HG02884 (cell line): Measurements from ENCODE around the gene ZNF124.
"Not testable (repeated sequence)": the region's sequence is repeated elsewhere in the genome, so short reads cannot be mapped to it uniquely, and the experiment has no call there.

Source experiments
- ATAC-seq: cut with Tn5 transposase; IDR thresholded peaks from one replicate; pipeline ENCODE4 v1.9.1; 2021; ENCODE audit warnings: mild to moderate bottlenecking, moderate library complexity; ENCODE audit not compliant: unreplicated experiment

ZNF124 gene

DNA sequence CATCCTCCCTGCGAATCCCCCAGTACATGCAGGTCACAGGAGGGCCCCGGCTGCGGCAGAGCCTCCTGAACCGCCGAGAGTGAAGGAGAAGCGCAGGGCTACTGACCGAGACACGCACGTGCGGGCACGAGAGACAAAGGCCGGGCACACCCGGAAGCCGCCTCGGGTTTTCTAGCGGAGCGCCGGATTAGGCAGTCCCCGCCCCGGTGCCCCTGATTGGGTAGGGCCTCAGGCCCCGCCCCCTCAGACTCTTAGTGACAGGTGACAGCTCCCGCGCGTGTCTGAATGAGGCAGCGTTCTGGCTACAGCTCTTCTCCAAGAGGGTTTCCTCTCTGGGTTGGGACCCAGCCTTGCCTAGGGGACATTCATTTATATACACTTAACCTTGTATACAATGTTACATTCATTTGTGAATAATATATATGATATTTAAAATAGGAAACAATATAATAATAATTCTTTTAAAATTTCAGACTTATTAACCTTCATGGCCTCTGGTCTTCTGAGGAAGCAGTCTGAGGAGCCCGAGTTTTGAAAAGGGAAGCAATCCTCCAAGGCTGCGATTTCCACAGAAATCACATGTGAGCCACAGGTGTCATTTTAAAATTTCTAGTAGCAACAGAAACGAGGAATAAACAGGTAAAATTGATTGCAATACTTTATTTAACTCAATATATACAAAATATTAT lies at the start of gene ZNF124:
ZNF124 (minus strand) TSS at position 146 of the 689 bp plus-strand sequence; CDS start at position 3, 143 bp downstream.
- peak; percentile 99 for ATAC-seq

- ATAC-seq = not testable (repeated sequence)
Measured at GRCh38 chr1:247220280-247220679, 48.5 kb upstream of the ZNF124 start.

DNA sequence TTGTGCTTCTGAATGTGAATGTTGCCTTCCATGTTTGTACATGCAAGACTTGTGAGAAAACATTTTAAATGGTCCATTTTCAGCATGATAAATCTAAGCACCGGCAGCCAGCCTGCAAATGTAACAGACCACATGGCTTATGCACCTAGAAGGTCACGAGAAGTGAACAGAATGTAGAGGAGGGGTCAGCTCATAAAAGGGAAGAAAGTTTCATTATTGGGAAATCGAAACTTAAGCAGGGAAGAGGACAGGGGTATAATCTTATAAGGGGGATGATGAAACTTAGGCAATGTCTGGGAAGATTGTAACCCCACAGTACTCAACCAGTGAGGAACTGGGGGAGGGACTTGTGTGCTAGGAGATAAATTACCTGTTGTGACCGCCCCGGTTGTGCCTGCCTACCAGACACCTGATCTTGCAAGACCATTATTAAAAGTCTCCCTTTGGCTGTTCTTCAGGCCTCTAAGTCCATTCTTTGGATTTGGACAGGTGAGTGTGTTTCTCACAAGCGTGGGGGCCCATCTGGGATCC lies 46.4 kb upstream of the ZNF124 start:
- no peak for ATAC-seq

DNA sequence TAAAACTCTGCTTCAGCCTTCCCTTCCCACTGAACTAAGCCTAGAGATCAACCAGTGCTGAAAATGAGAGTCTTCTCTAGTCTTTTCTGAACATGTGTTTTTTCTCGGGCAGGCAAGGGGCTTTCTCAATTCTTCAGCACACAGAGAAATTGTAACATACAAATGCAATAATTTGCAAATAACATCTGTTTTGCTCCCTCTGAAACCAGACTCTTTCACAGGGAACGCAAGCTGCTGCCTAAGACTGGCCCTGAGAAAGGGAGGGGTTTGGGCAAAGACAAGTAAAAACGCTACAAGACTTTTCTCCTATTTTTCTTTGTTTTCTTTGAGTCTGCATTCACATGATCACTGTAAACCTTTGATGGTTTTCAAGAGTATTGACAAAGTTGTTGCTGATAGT lies 44.4 kb upstream of the ZNF124 start:
- ATAC-seq = no peak

DNA sequence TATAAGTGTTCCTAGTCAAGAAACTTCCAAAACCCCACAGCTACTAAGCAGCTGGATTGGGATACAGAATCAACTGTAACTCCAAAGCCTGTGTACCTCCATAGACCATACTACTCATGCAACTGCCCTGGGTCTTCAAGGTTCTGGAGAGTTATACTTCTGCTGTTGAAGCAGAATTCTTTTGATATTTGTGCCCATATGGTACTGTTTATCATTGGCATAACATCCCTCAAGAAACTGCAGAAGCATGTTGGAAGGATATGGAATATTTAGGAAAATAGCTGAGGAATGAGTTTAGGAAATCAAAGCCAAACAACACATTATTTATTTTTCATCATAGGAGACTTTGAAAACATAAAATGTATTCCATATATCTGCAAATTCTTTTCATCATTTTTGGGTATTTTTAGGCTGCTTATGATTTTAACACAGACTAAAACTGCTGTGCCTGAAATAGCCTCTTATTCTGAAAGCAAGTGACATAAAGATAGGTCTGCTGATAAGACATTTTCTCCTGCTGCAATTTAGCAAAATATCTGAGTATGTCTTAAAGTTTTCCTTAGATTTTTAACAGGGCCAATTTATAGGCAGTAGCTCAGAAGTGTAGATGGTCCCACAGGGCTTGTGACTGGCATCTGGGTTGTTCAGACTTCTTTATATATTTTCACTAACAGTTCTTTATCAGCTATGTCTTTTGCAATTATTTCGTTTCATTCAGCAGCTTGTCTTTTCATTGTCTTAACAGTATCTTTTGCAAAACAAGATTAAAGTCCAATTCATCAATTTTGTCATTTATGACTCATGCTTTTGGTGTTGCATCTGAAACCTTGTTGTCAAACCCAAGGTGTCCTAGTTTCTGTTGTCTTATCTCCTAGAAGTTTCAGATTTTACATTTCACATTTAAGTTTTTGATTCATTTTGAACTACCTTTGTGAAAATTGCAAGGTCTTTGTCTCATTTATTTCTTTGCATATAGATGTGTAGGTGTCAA lies 41.1 kb upstream of the ZNF124 start:
- ATAC-seq = no peak

DNA sequence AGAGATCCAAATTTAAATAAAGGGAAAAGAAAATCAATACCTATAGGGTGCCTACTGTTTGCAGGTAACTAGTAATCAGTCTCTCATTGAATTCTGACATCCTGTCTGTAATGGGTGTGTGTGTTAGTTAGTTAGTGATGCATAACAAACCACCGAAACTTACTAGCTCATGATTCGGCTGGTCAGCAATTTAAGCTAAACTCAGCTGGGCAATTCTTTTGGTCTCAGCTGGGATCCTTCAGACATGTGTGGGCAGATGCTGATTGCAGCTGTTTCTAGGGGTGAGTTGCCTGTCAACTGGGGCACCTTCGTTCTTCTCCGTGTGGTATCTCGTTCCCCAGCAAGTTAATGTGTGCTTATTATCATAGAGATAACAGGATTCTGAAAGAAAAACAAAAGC lies 40.2 kb upstream of the ZNF124 start:
- ATAC-seq = peak; percentile 56

GRCh38 chr1:247211339-247211738 lies 39.5 kb upstream of the ZNF124 start:
- no peak for ATAC-seq

- peak; percentile 90 for ATAC-seq
Measured at GRCh38 chr1:247210376-247211117, 38.7 kb upstream of the ZNF124 start.

DNA sequence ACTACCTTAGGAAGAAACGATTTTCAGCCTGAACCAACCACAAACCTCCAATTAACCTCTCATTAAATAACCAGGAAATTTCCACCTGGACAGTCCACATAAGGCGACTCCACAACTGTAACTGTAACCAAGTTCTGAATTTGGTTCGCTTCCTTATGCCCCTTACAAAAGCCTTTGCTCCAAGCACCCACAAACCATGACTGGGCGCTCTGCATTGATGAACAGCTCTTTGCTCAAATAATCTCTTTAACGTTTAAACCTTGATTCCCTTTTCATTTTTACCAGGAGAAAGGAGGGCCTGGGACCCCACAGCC lies 38.2 kb upstream of the ZNF124 start:
- ATAC-seq = peak; percentile 3

DNA sequence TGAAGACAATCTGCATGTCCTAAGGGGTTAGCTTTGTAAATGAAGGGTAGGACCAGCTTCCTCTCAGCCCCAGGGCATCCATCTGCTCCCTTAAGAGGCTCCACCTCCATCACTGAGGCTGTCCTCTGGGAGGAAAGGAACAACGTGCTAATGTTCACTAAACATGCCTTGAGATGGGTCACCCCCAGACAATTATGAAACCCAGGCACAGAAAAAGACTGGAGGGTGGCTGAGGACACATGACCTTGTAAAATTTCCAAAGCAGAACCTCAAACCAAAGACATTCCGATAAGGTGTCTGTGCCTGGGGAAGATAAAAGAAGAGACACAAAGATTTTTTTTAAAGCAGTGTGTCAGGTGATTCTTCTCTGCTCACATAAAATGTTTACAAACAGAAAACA lies 37.6 kb upstream of the ZNF124 start:
- ATAC-seq = no peak

DNA sequence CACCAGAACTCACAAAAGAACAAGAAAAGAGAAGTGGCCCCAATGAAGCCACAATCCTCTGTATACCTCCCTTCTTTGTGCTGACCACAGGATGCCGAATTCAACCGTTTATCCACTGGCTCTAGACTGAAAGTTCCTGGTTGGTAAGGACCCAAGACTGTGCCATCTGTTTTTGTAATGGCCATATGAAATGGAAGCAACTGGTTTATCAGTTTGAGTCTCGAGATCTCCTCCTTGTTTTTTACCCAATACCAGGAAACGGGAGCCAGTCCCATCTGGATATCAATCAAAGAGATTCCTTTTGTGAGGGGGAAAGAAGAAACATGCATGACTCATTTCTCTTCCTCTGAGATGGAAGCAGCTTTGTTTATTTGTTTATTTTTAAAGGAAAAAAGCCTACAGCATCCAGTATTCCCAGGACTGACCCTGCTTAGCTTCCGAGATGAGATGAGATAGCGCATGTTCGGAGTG lies 32.4 kb upstream of the ZNF124 start:
- ATAC-seq = no peak

- no peak for ATAC-seq
Measured at GRCh38 chr1:247198781-247199180, 27.0 kb upstream of the ZNF124 start.

DNA sequence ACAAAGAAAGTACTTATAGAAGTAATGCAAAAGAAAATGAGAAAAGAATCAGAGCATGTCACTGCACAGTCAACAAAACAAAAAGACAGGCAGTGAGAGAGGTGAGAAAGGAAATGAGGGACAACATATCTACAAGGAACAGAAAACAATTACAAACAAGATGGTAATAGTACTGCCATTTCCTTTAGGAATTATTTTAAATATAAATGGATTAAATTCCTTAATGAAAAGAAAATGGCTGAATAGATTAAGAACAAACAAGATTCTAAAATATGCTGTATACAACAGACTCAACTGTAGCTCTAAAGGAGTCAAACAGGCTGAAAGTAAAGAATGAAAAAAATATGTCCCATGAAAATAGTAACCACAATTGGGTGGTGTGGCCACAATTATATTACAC lies 22.1 kb upstream of the ZNF124 start:
- ATAC-seq = no peak

DNA sequence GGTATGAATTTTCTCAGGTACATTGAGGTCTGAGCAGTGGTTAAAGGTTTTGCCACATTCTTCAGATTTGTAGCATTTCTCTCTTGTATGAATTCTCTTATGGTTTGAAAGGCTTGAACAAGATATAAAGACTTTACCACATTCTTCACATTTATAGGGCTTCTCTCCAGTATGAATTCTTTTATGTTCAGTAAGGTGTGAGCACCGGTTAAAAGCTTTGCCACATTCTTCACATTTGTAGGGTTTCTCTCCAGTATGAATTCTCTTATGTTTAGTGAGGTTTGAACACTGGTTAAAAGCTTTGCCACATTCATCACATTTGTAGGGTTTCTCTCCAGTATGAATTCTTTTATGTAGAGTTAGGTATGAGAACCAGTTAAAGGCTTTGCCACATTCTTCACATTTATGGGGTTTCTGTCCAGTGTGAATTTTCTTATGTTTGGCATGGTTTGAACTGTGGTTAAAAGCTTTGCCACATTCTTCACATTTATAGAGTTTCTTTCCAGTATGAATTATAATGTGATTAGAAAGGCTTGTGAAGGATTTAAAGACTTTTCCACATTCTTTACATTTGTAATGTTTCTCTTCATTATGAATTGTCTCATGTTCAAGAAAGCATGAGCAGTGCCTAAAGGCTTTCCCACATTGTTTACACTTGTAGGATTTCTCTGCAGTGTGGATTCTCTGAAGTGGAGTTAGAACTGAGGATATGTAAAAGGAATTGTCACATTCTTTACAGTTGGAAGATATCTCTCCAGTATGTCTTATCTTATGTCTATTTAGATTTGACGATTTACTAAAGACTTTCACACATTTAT lies 18.4 kb upstream of the ZNF124 start:
- no peak for ATAC-seq

DNA sequence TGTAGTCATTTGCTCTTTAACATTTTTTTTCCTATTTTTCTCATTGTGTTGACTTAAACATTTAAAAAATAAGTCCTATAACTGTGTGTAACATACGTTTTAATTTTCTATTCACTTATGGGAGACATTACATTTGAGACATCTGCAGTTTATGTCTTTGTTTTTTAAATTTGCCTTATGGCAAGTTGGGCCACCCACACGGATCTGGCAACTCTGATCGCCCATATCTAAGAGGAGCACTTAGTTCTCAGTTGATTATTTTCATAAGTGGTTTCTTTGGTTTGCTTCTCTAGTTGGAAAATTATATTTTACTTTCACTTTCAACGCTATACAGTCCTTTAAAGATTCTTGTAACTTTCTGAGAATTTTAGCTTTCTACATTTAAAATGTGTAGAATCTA lies 13.8 kb upstream of the ZNF124 start:
- ATAC-seq = no peak

DNA sequence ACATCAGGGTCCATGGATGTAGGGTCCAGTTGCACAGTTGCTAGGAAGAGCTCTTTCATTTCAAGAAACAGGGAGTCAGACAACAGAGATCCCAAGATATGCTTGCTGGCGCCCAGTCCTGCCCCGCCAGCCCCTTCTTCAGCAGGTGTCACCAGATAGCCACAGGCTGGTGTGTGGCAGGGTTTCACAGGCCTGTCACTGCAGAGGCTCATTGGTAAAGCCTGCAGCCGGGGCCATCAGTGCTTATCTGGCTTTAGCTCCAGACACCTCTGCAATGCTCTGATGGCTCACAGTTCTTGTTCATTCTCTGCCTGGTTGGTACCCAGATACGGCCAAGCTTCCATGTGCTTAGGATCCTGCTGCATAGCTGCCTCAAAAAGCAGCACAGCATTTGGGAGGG lies 12.4 kb upstream of the ZNF124 start:
- ATAC-seq = no peak

DNA sequence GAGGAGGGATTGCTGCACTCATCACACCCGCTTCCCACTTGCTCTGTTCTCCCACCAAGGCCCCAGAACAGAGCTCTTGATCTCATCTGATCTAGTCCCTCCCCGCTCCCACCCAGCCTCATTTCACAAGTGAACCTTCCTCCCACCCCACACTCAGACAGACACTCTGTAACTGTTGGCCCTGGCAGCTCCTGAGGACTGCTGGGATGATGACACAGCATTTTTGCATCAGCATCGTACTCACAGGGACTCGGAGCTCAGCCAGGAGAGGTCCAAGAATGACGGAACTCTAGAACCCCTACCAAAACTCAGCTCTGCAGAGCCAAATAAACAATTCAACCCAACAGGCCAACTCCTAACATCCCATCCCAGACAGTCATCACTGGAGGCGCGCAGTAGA lies 11.2 kb upstream of the ZNF124 start:
- no peak for ATAC-seq

- no peak for ATAC-seq
Measured at GRCh38 chr1:247180581-247180980, 8.8 kb upstream of the ZNF124 start.

DNA sequence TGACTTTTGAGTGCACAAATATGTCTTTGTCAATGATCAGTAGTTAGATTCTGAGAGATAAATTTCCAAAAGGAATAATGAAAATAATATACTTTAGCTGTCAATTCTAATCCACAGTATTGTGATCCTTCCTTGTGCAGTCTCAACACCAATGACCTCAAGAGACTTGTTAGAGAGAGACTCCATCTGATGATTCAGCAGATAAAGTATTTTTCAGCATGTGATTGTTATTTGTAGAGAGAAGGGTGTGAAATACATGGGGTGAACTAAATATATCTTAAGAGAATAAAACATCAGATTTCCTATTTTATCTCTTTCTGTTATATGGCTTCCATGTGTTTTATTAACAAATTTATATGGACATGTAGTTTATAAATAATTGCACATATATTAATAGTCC lies 5.9 kb upstream of the ZNF124 start:
- ATAC-seq = no peak

GRCh38 chr1:247175458-247175857 lies 3.6 kb upstream of the ZNF124 start:
- ATAC-seq = no peak
